Cardiac fibroblast (primary cell): Measurements from ENCODE around the gene HSD17B13.

Experiments used
- DNase-seq, 2 donors: peaks; one replicate each; pipeline versions ENCODE4 v3.0.0 to v3.0.0-alpha.2; 2010; ENCODE audit warnings: low read depth in 2 of 2
- H3K4me3 ChIP-seq, 2 donors: replicated peaks in 1 of 2; 1 replicate in 1 of 2; 2 replicates in 1 of 2; pipeline ENCODE4 v1.5.1; 2011; ENCODE audit warnings: low read depth in 2 of 2, low read length in 2 of 2, mild to moderate bottlenecking in 2 of 2, moderate library complexity in 1 of 2
- CTCF ChIP-seq: IDR thresholded peaks from one replicate; pipeline ENCODE4 v1.5.1; 2011; ENCODE audit warnings: low read depth, mild to moderate bottlenecking, low read length, inconsistent platforms

HSD17B13 gene

GRCh38 chr4:87270144-87270543, 52.5 kb downstream of the HSD17B13 start:
- H3K4me3 ChIP-seq: no peak overlapping the region
- DNase-seq: peak; percentile 72 to 79
- peak; percentile 67 for TF ChIP-seq CTCF

GRCh38 chr4:87268411-87268810, 54.3 kb downstream of the HSD17B13 start:
- TF ChIP-seq CTCF: no peak
- DNase-seq: no peak
- no peak overlapping the region for H3K4me3 ChIP-seq

GRCh38 chr4:87266986-87267385, 55.7 kb downstream of the HSD17B13 start:
- H3K4me3 ChIP-seq: no peak overlapping the region
- no peak for TF ChIP-seq CTCF
- DNase-seq: no peak

GRCh38 chr4:87262886-87263285, 59.8 kb downstream of the HSD17B13 start:
- no peak for TF ChIP-seq CTCF

GRCh38 chr4:87260477-87260876, 62.2 kb downstream of the HSD17B13 start:
- no peak for TF ChIP-seq CTCF
- no peak overlapping the region for H3K4me3 ChIP-seq
- DNase-seq: no peak

More at GRCh38 chr4:87262886-87263285, 59.8 kb downstream of the HSD17B13 start:
- H3K4me3 ChIP-seq: no peak overlapping the region
- DNase-seq: no peak

- no peak for TF ChIP-seq CTCF
- no peak overlapping the region for H3K4me3 ChIP-seq
- DNase-seq: no peak
Measured at GRCh38 chr4:87258677-87259076, 64.0 kb downstream of the HSD17B13 start.

- TF ChIP-seq CTCF: no peak
- no peak for DNase-seq
- no peak overlapping the region for H3K4me3 ChIP-seq
Measured at GRCh38 chr4:87257523-87257922, 65.2 kb downstream of the HSD17B13 start.
